Tongue (tissue), 2 donors: ENCODE results near the gene TSPAN16. TPM values are rescaled to one million over a fixed set of nuclear protein-coding genes. Genes with fewer than 3 reads are reported as not detected.
A peak's percentile ranks its signal among the peaks of the same experiment; 100 is the strongest.
"Not testable (repeated sequence)": the region's sequence is repeated elsewhere in the genome, so short reads cannot be mapped to it uniquely, and the experiment has no call there.

Experiments used
- DNase-seq: peaks from one replicate; pipeline ENCODE4 v3.0.0-alpha.2; 2015
- total RNA-seq: library from RNA; depleted of rRNA; stranded (reverse); fragments of >200 nt; gene quantifications from one replicate; pipeline ENCODE4 v1.2.3, GENCODE V29; 2014

TSPAN16 gene
- total RNA-seq, 1 donor from 2014 or later: not detected

DNA sequence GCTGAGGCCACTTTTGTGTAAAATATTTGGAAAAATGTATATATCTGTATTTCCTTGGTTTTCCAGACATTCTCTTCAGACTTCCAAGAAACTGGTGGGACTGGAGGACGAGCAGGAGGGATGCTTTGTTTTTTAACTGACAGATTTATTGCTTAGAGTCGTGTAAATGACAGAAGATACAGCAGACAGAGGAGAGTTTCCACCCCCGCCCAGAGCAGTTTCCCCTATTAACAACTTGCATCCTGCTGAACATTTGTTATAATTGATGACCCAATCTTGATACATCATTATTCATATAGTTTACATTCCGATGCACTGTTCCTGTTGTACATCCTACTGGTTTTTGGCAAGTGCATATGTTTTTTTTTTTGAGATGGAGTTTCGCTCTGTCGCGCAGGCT is 26.6 kb upstream of the TSPAN16 start:
- DNase-seq: no peak

GRCh38 chr19:11273296-11273695 is 22.7 kb upstream of the TSPAN16 start:
- DNase-seq: no peak

DNA sequence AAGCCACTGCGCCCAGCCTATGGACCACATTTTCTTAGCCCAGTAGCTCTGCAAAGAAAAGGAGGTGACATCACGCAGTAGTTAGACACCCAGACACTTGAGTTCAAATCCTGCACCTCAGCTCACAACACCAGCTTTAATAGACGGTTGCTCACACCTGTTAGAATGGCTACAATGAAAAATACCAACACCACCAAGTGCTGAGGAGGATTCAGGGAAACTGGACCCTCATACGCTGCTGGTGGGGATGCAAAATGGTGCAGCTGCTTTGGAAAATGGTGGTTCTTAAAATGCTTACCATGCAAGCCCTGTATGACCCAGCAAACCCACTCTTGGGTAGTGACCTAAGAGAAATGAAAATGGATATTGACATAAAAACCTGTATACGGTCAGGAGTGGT is 22.0 kb upstream of the TSPAN16 start:
- no peak for DNase-seq

DNA sequence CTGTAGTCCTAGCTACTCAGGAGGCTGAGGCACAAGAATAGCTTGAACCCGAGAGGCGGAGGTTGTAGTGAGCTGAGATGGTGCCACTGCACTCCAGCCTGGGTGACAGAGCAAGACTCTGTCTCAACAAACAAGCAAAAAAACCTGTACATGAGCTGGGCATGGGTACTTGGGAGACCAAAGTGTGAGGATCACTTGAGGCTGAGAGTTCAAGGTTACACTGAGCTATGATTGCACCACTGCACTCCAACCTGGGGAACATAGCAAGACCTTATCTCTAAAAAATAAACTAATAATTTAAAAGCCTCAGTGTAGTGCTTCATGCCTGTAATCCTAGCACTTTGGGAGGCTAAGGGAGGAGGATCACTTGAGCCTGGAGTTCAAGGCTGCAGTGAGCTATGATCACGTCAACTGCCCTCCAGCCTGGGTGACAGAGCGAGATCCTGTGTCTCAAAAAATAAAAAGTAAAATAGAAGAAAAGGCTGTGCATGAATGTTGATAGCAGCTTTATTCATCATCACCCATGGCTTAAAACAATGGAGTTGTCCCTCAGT is 21.4 kb upstream of the TSPAN16 start:
- no peak for DNase-seq

DNA sequence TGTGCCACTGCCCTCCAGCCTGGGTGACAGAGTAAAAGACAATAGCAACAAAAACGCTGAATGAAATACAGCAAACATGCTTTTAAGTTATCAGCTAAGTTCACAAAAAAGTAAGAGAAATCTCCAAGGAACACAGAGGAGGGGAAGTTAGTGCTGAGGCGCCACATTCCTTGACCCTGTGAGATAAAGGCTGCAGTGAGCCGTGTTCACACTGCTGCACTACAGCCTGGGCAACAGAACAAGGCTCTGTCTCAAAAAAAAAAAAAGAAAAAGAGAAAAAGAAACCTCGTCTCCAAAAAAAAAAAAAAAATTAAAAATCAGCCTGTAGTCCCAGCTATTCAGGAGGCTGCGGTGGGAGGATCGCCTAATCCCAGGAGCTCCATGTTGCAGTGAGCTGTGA is 17.3 kb upstream of the TSPAN16 start:
- no peak for DNase-seq

DNA sequence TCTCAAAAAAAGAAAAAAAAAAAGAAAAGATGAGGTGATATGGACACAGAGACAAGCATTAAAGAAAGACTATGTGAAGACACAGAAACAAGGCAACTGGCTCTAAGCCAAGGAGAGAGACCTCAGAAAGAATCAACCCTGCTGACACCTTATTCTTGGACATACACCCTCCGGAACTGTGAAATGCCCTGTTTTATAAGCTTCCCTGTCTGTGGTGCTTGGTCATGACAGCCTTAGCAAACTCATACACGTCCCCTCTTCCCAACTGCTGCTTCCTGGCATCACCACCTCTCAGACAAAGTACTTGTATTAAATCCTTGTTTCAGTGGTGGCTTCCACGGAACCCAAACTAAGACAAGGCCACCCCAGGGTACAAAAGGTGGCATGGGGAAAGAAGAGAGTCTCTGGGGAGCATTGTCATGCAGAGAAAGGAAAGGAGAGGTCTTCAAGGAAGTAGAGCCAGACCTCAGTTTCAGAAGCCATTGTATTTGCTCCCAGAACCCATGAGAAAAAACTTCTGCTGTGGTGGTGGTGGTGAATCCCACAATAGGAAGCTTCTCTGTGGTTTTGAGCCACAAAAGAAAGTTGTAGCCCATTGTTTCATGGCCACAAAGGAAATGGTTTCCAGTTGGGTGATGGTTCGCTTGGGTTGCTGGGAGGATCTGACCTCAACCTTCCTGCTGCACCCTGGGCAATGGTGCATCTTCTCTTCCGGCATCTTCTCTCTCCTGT is 16.3 kb upstream of the TSPAN16 start:
- no peak for DNase-seq

DNA sequence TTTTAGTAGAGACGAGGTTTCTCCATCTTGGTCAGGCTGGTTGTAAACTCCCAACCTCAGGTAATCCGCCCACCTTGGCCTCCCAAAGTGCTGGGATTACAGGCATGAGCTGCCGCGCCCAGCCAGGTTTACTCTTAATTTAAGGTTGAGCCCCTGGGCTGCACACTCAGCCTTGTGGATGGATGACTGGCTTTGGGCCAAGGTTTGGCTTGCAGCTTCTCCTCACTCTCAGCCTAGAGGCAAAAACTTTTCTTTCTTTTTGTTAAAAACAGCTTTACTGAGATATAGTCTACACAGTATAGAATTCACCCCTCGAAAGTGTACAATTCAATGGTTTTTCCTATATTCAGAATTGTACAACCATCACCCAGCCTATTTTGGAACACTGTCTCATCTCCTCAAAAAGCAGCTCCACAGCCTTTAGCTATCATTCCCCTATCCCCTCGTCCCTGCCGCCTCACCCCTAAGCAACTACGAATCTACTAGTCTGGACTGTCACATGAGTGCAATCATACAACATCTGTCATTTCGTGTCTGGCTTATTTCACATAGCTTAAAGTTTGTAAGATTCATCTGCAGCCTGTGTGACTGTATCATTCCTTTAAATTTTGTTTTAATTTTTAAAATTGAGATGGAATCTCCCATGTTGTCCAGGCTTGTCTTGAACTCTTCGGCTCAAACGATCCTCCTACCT is 14.5 kb upstream of the TSPAN16 start:
- peak; percentile 68 for DNase-seq

DNA sequence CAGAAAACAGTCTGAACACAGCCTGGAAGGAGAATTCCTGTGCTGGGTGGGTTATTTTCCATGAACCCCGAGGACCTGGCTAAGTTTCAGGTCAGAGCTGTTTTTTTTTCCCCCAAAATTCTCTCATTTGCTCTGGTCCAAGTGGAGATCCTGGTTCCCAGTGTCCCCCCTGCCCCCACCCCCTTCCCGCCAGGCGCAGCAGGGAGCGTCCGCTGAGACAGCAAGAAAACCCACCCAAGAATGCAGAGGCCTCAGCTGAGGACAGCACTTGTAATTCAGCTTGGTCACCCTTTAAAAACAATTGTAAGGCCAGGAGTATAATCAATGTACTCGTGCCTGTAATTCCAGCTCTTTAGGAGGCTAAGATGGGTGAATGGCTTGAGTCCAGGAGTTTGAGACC is 11.4 kb upstream of the TSPAN16 start:
- DNase-seq: no peak

- DNase-seq: no peak
Measured at GRCh38 chr19:11286312-11286974, 9.5 kb upstream of the TSPAN16 start.

DNA sequence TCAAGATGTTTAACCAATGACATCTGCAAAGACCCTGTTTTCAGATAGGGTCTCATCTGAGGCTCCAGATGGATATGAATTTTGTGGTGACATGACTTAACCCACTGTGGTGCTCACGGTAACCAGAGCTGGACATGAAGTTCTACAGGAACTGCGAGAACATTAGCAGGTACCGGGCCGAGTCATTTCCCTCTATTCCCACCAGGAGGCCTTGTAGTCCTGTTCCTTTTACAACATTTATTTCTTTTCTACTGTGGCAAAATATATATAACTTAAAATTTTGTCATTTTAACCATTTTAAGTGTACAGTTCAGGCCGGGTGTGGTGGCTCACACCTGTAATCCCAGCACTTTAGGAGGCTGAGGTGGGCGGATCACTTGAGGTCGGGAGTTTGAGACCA is 7.6 kb upstream of the TSPAN16 start:
- DNase-seq: no peak

DNA sequence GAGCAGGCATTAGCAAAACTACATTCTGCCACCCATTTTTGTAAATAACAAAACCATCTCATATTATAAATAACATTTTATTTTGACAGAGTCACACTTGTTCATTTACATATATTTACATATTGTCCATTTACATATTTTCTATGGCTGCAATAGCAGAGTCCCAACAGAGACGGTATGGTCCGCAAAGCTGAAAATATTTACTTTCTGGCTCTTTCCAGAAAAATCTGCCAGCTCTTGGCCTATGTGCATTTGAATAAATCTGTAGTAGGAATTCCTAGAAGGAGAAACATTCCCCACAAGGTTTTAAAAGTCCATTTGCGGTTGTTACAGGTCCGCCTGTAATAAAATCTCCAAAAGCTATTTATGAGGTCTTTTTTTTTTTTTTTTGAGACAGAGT is 5.7 kb upstream of the TSPAN16 start:
- DNase-seq: no peak

GRCh38 chr19:11291415-11291814 is 4.5 kb upstream of the TSPAN16 start:
- no peak for DNase-seq

DNA sequence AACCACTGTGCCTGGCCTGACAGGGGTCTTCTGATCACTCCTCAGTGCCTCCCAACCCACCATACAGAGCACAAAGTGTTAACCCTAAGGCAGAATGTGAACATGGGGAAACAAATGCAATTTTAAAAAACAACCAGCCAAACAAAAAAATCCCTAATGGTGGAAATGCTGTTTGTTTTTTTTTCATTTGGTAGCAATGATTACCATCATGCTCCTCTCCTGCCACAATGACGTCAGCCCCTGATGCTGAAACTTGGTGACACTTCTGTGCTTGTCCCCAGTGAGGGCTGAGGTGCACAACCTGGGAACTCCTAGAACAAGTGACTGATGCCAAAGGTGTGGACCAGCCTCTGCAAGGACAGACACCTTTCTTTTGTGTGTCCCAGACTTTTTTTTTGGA is 4.0 kb upstream of the TSPAN16 start:
- no peak for DNase-seq

DNA sequence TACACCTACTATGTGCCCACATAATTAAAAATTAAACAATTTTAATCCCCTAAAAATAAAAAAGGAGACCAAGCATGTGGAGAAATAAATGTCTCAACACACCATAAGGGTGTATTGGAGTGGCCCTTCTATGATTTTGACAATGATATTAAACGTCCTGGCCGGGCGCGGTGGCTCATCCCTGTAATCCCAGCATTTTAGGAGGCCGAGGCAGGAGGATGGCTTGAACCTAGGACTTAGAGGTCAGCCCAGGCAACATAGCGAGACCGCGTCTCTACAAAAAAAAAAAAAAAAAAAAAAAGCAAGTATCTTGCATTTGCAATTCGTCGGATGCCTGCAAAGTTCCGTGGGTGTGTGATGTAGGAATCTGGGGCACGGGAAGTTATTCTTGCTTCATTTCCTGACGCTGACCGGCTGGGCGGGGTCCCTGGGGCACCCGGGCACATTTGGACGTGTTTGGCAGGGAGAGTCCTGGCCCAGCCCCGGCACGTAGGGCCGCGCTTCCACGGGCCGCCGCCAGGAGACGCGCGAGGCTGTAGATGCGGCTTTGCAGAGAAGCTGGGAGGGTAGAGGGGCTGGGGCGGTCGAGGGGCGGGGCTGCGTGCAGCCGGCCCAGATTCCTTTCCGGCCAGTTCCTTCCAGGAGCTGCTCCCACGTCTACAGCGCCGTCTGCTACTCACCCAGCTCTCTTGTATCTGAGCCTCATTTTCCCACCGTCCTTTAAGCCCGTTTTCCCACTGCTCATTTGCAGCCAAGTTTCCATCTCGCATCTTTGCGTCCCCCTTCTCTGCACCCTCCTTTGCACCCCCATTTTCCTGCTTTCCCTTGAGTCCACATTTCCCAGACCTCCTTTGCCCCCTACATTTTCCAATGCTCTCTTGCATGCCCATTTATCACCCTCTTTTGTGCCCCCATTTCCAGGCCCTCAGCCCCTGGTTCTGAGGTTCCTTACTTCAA is 2.2 kb upstream of the TSPAN16 start:
- peak; percentile 95 for DNase-seq

- DNase-seq: no peak
Measured at GRCh38 chr19:11295180-11295579, 780 bp upstream of the TSPAN16 start.

- no peak for DNase-seq
Measured at GRCh38 chr19:11296264-11296663, 304 bp downstream of the TSPAN16 start.

DNA sequence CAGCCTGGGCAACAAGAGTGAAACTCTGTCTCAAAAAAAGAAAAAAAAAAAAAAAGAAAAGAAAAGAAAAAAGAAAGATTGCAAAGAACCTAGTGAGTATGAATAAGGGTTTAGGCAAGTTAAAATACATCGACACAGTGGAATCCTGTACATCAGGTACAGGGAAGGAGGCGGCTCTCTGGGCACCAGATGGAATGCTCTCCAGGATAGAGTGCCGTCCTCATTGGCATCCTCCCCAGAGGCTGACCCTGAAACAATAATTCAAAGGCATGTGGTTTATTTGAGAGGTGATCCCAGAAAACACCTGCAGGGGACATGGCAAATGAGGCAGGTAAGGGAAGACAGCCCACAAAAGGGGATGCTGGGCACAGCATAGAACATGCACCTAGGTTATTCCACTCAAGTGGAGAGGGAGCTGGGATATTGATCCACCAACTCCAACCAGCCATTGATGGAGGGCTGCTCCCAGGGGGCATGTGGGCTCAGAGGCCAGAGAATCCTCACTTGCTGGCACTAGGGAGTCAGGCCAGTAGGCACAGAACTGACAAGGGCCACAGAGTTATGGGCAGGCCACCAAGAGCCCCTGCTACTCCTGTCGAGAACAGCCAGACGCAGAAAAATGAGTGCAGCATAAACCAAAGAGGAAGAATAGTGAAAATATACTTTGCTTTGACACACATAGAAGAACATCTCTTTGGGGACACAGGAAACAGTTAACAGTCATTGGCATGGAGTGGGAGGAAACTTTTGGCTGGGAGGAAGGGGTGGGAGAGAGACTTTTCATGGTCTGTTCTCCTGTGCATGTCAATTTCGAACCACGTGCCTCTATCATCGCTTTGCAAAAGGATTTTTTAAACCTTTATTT is 4.2 kb downstream of the TSPAN16 start:
- DNase-seq: no peak

DNA sequence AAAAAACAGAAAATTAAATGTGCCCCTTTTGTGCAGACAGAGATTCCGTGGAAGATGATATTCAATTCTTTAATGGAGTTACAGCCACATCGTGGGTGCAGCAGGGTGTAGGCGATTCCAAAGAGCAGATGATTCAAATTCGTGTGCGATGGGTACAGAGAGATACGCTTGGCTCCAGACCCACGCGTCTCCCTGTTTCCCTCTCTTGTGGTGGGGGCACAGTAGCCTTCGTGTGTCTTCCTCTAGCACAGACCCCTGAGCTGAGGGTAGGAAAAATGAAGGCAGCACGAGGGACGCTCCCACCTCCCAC is 4.8 kb downstream of the TSPAN16 start:
- no peak for DNase-seq

- no peak for DNase-seq
Measured at GRCh38 chr19:11304936-11305335, 9.0 kb downstream of the TSPAN16 start.

DNA sequence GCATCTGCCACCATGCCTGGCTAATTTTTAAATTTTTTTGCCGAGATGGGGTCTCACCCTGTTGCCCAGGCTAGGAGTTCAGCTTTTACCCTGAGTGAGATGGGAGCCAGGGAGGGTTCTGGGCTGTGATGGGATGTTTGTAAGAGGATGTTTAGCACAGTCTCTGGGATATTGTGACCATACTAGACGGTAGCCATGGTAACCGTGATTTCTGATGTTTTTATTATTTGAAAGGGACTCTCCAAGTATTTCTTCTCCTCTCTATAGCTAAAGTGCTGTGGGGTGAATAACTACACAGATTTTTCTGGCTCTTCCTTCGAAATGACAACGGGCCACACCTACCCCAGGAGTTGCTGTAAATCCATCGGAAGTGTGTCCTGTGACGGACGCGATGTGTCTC is 10.4 kb downstream of the TSPAN16 start:
- no peak for DNase-seq

- not testable (repeated sequence) for DNase-seq
Measured at GRCh38 chr19:11320278-11320995, 24.5 kb downstream of the TSPAN16 start.
